ENCODE data around the gene PIAS4. TPM values are rescaled to one million over a fixed set of nuclear protein-coding genes. Genes with fewer than 3 reads are reported as not detected.

PIAS4 gene
- total RNA-seq, 1 donor from 2014 or later: 28.8 TPM

GRCh38 chr19:4066176-4066606, 58.7 kb downstream of the PIAS4 start:
- Mint-ChIP-seq H3K27ac (ENCODE audit: unreplicated experiment) (no peak overlapping the region), H3K27me3 (ENCODE audit: unreplicated experiment) (no peaks in the 10 kb centered on the region), H3K4me3 (ENCODE audit: unreplicated experiment) (peak overlapping the region; percentile 63), H3K36me3 (ENCODE audit: unreplicated experiment) (no peaks in the 10 kb centered on the region), H3K4me1 (ENCODE audit: unreplicated experiment) (peaks cover 21% of the 10 kb centered on the region), H3K9me3 (ENCODE audit: unreplicated experiment) (no peaks in the 10 kb centered on the region)
- no peak for TF ChIP-seq CTCF (IDR thresholded peaks at IDR 0.05)
- DNase-seq (ENCODE audit: extremely low spot score, unreplicated experiment): no peak

GRCh38 chr19:4066682-4067395, 59.3 kb downstream of the PIAS4 start, which contains the start of gene ZBTB7A:
TSS of gene ZBTB7A (minus strand) at chr19:4066899. CDS start at chr19:4055232, 11,667 bp downstream.
- no peak within 1 kb of the TSS for H3K27ac Mint-ChIP-seq (ENCODE audit: unreplicated experiment)
- H3K9me3 Mint-ChIP-seq (ENCODE audit: unreplicated experiment): no peaks in the 10 kb centered on the region
- no peaks in the 10 kb centered on the region for H3K27me3 Mint-ChIP-seq (ENCODE audit: unreplicated experiment)
- no peak for DNase-seq (ENCODE audit: extremely low spot score, unreplicated experiment)
- no peaks in the 10 kb centered on the region for H3K36me3 Mint-ChIP-seq (ENCODE audit: unreplicated experiment)
- peak within 1 kb of the TSS; percentile 72 for H3K4me3 Mint-ChIP-seq (ENCODE audit: unreplicated experiment)
- H3K4me1 Mint-ChIP-seq (ENCODE audit: unreplicated experiment): peaks cover 21% of the 10 kb centered on the region
- TF ChIP-seq CTCF (IDR thresholded peaks at IDR 0.05): no peak

- H3K4me3 Mint-ChIP-seq (ENCODE audit: unreplicated experiment): peak overlapping the region; percentile 67
- no peak for TF ChIP-seq CTCF (IDR thresholded peaks at IDR 0.05)
These were observed 60.0 kb downstream of the PIAS4 start for GRCh38 chr19:4067396-4068046.

GRCh38 chr19:4068047-4068966, 60.8 kb downstream of the PIAS4 start:
- no peaks in the 10 kb centered on the region for H3K36me3 Mint-ChIP-seq (ENCODE audit: unreplicated experiment)
- peak overlapping the region; percentile 50 for H3K27ac Mint-ChIP-seq (ENCODE audit: unreplicated experiment)
- peak; percentile 81 for DNase-seq (ENCODE audit: extremely low spot score, unreplicated experiment)
- peak overlapping the region; percentile 67 for H3K4me3 Mint-ChIP-seq (ENCODE audit: unreplicated experiment)
- no peaks in the 10 kb centered on the region for H3K9me3 Mint-ChIP-seq (ENCODE audit: unreplicated experiment)
- peaks cover 13% of the 10 kb centered on the region for H3K4me1 Mint-ChIP-seq (ENCODE audit: unreplicated experiment)
- TF ChIP-seq CTCF (IDR thresholded peaks at IDR 0.05): no peak
- no peaks in the 10 kb centered on the region for H3K27me3 Mint-ChIP-seq (ENCODE audit: unreplicated experiment)

More at GRCh38 chr19:4067396-4068046, 60.0 kb downstream of the PIAS4 start:
- Mint-ChIP-seq H3K27ac (ENCODE audit: unreplicated experiment) (no peak overlapping the region), H3K36me3 (ENCODE audit: unreplicated experiment) (no peaks in the 10 kb centered on the region), H3K4me1 (ENCODE audit: unreplicated experiment) (peaks cover 17% of the 10 kb centered on the region), H3K27me3 (ENCODE audit: unreplicated experiment) (no peaks in the 10 kb centered on the region), H3K9me3 (ENCODE audit: unreplicated experiment) (no peaks in the 10 kb centered on the region)
- DNase-seq (ENCODE audit: extremely low spot score, unreplicated experiment): peak; percentile 83

Measured in osteocyte (in vitro differentiated cells).